Skeletal muscle satellite cell (primary cell): ENCODE results near the gene TLE2.
A peak's percentile ranks its signal among the peaks of the same experiment; 100 is the strongest.
"Not testable (repeated sequence)": the region's sequence is repeated elsewhere in the genome, so short reads cannot be mapped to it uniquely, and the experiment has no call there.

Source experiments
- H3K27me3 ChIP-seq: 2 replicates; pipeline ENCODE4 v1.7.0; 2013; ENCODE audit warnings: low read length; ENCODE audit not compliant: control insufficient read depth, insufficient read depth
- H3K36me3 ChIP-seq: 2 replicates; pipeline ENCODE4 v1.7.0; 2013; ENCODE audit warnings: mild to moderate bottlenecking, control low read depth, low read length; ENCODE audit not compliant: insufficient read depth
- H3K4me1 ChIP-seq: 2 replicates; pipeline ENCODE4 v1.7.0; 2013; ENCODE audit warnings: low read length; ENCODE audit not compliant: control insufficient read depth, insufficient read depth
- H3K4me2 ChIP-seq: 2 replicates; pipeline ENCODE4 v1.7.0; 2013; ENCODE audit warnings: mild to moderate bottlenecking, low read length
- H3K4me3 ChIP-seq: 2 replicates; pipeline ENCODE4 v1.7.0; 2013; ENCODE audit warnings: low read length
- H3K9ac ChIP-seq: 2 replicates; pipeline ENCODE4 v1.7.0; 2013; ENCODE audit warnings: mild to moderate bottlenecking, low read depth, low read length, moderate library complexity
- H3K9me3 ChIP-seq: replicated peaks from 2 replicates; pipeline ENCODE4 v1.7.0; 2013; ENCODE audit warnings: mild to moderate bottlenecking, control low read depth, low read length

The TLE2 gene

DNA sequence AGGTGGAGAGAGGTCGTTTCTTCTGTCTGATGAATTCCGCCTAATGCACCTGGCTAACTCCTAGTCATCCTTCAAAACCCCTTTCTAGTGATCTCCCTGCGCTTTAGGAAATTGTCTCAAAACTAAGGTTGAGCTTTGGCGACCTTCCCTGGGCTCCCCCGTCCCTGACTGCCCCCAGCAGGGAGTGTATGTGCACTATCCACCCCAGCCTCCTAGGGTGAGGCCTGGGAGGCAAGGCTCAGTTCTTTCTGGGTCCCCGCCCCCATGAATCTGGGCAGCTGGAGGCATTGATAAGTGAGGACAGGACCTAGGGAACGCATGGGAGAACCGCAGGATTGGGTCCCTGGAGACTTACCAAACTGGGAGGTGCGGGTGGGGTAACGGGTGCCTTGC lies 51.3 kb downstream of the TLE2 start:
- Histone ChIP-seq H3K4me1 (peaks cover 16% of the 10 kb centered on the region), H3K4me2 (peak overlapping the region; percentile 99), H3K27me3 (peaks cover 15% of the 10 kb centered on the region), H3K4me3 (peak overlapping the region; percentile 32), H3K9me3 (no peaks in the 10 kb centered on the region), H3K36me3 (no peaks in the 10 kb centered on the region), H3K9ac (no peak overlapping the region)

DNA sequence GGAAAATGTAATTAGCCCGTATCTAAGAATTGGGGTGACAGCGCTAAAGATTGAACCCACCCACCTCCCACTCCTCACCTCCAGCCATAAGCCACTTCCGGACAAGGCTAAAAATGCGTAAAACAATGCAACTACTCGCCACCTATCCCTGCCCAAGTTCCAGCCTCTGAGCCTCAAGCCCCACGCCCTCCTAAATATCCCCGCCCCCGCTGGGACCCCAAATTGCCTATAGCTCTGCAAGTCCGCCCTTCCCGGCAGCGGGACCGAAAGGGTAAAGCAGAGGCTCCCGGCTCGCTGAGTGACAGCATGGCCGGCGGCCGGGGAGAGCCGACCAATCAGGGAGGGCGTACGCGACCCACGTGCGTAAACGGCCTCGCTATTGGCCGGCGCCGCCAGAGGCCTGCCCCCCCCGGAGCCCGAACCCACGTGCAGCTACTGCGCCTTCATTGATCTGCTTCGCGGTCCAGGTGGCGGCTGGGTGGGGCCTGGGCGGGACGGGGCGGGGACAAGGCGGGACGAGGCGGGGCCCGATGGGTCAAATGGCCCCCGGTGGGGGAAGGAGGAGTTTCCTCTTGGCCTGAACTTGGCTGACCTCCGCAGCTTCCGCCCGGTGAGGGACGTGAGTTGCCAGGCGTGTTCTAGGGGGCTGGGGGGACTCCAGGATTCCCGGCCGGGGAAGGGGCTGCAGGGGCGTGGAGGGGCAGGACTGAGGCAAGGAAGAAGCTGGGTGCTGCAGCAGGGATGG lies 51.9 kb downstream of the TLE2 start, which contains the start of gene TLE6:
TLE6 (plus strand) TSS at position 564 of the 745 bp plus-strand sequence. CDS start 670 bp downstream, outside the sequence.
- H3K9ac ChIP-seq: peak within 1 kb of the TSS; percentile 52
- H3K4me3 ChIP-seq: peak within 1 kb of the TSS; percentile 76
- H3K4me1 ChIP-seq: peaks cover 12% of the 10 kb centered on the region

DNA sequence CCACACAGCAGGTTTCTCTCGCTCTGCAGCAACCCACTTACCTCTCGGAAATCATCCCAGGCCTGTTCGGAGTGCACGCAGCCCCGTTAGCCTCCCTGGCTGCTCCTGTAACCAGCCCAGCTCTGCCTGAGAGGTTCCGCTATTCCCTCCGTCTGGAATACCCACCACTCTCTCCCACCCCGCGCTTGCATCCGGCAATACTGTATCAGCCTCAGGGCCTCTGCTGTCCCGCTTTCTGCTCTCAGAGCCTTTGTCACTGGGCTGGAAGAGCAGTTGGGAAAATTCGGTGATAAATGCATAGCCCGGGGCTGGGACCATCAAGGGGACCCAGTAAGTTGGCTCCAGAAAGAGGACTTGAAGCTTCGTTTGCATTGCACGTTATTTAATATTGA lies 52.5 kb downstream of the TLE2 start:
- Histone ChIP-seq H3K4me1 (peaks cover 12% of the 10 kb centered on the region), H3K27me3 (peaks cover 15% of the 10 kb centered on the region), H3K4me2 (peak overlapping the region; percentile 99), H3K9me3 (no peaks in the 10 kb centered on the region), H3K9ac (peak overlapping the region; percentile 52), H3K4me3 (peak overlapping the region; percentile 76), H3K36me3 (no peaks in the 10 kb centered on the region)

More for the DNA sequence above, 51.9 kb downstream of the TLE2 start, which contains the start of gene TLE6:
- Histone ChIP-seq H3K27me3 (peaks cover 15% of the 10 kb centered on the region), H3K4me2 (peak within 1 kb of the TSS; percentile 99), H3K9me3 (no peaks in the 10 kb centered on the region), H3K36me3 (no peaks in the 10 kb centered on the region)

DNA sequence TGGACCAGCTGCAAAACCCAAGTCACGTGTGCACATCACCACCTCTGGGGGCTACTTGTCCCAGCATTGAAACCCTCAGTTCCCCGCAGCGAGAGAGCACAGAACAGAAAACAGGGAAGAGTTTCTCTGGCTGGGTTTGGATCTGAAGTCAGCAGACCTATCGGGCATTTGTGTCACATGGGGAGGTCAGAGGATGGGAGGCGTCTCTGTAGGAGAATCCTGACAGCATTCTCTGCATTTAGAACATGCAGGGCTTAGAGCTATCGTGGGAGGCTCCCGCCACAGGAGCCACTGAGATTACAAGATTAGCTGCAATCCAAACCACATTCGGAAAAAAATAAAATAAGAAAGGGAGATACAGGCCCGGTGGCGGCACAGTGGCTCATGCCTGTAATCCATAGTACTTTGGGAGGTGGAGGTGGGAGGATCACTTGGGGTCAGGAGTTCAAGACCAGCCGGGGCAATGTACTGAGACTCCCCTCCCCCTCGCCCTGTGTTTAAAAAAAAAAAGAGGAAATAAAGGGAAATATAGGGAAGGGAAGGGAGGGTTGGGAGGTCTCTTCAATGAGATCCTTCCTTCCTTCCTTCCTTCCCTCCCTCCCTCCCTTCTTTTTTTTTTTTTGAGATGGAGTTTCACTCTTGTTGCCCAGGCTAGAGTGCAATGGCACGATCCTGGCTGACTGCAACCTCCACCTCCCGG lies 54.6 kb downstream of the TLE2 start:
- H3K4me1 ChIP-seq: peaks cover 12% of the 10 kb centered on the region
- peaks cover 11% of the 10 kb centered on the region for H3K27me3 ChIP-seq
- no peaks in the 10 kb centered on the region for H3K9me3 ChIP-seq
- H3K9ac ChIP-seq: no peak overlapping the region
- H3K4me3 ChIP-seq: no peak overlapping the region
- H3K4me2 ChIP-seq: no peak overlapping the region
- H3K36me3 ChIP-seq: no peaks in the 10 kb centered on the region

DNA sequence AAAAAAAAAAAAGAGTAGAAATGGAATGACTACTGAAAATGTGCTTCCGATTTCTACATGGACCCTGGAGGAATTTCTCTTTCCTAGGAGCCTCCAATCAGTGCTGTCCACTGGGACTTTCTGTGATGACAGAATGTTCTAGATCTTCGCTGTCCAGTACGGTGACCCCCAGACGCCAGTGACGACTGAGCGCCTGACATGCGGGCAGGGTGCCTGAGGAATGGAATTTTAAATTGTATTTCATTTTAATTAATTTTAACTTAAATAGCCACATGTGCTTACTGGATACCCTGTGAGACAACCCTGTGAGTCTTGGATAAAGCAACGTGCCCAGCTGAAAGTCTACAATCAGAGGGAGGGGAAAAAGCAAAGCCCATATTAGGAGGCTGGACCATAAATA lies 55.9 kb downstream of the TLE2 start:
- Histone ChIP-seq H3K9ac (no peak overlapping the region), H3K36me3 (no peaks in the 10 kb centered on the region), H3K4me3 (no peak overlapping the region), H3K4me2 (no peak overlapping the region), H3K4me1 (peaks cover 7% of the 10 kb centered on the region), H3K9me3 (no peaks in the 10 kb centered on the region), H3K27me3 (peaks cover 15% of the 10 kb centered on the region)

DNA sequence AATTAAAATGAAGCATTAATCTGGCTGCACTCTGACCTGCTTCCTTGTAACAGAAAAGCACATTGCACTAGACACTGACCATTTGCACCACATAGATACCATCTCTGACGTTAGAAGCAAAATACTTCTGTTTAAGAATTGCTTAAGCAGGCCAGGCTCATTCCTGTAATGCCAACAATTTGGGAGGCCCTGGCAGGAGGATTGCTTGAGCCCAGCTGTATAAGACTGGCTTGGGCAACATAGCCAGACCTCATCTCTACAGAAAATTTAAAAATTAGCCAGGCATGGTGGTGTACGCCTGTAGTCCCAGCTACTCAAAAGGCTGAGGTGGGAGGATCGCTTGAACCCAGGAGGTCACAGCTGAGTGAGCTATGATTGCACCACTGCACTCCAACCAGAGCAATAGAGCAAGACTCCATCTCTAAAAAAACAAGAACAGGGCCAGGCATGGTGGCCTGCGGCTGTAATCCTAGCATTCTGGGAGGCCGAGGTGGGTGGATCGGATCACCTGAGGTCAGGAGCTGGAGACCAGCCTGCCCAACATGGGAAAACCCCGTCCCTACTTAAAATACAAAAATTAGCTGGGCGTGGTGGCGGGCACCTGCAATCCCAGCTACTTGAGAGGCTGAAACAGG lies 58.8 kb downstream of the TLE2 start:
- Histone ChIP-seq H3K9me3 (no peaks in the 10 kb centered on the region), H3K36me3 (no peaks in the 10 kb centered on the region), H3K27me3 (peaks cover 15% of the 10 kb centered on the region), H3K4me1 (no peaks in the 10 kb centered on the region), H3K4me3 (no peak overlapping the region), H3K9ac (no peak overlapping the region), H3K4me2 (no peak overlapping the region)

DNA sequence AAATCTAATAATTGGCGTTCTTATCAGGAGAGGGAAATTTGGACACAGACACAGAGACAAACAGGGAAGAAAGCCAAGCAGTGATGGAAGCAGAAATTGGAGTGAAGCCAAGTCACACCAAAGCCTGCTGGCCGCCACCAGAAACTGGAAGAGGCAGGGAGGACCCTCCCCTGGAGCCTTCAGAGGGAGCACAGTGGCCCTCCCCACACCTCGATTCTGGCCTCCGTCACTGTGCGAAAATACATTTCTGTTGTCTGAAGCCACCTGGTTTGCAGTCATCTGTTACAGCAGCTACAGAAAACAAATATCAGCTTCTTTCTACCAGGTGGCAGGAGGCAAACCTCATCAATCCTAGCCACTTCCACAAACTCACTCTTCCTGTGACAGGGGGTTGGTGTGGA lies 60.0 kb downstream of the TLE2 start:
- Histone ChIP-seq H3K36me3 (no peaks in the 10 kb centered on the region), H3K27me3 (peaks cover 10% of the 10 kb centered on the region), H3K4me2 (no peak overlapping the region), H3K4me1 (no peaks in the 10 kb centered on the region), H3K4me3 (no peak overlapping the region), H3K9ac (no peak overlapping the region), H3K9me3 (no peaks in the 10 kb centered on the region)

DNA sequence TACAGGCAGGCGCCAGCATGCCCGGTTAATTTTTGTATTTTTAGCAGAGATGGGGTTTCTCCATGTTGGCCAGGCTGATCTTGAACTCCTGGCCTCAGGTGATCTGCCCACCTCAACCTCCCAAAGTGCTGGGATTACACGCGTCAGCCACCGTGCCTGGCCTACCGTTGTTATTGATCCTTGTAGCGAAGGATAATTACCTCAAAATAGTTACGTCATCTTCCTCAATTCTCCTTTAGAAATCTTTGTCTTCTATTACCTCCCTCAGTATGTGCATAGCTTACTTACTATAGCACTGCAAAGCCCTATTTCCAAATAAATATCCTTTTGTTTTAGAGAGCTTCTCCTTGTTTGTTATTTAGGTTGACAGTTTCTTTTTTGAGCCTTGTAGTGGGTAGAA lies 61.1 kb downstream of the TLE2 start:
- Histone ChIP-seq H3K4me1 (no peaks in the 10 kb centered on the region), H3K4me3 (no peak overlapping the region), H3K36me3 (no peaks in the 10 kb centered on the region), H3K4me2 (no peak overlapping the region), H3K9me3 (no peaks in the 10 kb centered on the region), H3K9ac (no peak overlapping the region), H3K27me3 (peaks cover 10% of the 10 kb centered on the region)

DNA sequence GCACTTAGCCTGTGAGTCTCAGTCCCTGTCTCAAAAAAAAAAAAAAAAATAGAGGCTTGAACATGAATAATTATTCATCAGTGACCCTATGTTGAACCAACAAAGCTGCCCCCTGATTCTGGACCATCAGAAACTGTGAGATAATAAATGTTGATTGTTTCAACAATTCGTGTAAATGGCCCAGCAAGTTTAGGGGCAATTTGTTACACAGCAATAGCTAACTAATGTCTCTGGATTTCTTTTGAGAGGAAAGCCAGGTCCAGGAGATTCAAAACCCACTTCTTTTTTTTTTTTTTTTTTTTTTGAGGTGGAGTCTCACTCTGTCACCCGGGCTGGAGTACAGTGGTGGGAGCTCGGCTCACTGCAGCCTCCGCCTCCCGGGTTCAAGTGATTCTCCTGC lies 64.2 kb downstream of the TLE2 start:
- H3K36me3 ChIP-seq: no peaks in the 10 kb centered on the region
- no peaks in the 10 kb centered on the region for H3K4me1 ChIP-seq
- H3K9me3 ChIP-seq: no peaks in the 10 kb centered on the region
- no peak overlapping the region for H3K4me2 ChIP-seq
- no peak overlapping the region for H3K4me3 ChIP-seq
- no peak overlapping the region for H3K9ac ChIP-seq
- H3K27me3 ChIP-seq: peaks cover 11% of the 10 kb centered on the region

DNA sequence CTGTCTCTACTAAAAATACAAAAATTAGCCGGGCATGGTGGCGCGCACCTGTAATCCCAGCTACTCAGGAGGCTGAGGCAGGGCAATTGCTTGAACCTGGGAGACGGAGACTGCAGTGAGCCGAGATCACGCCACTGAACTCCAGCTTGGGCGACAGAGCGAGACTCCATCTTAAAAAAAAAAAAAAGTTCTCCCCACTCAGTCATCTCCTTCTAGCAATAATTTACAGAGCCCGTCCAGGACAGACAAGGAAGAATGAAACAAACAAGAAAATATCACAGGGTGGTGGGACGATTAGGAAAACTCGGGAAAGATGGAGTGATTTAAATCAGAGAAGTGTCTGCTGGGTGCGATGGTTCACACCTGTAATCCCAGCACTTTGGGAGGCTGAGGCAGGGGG lies 65.4 kb downstream of the TLE2 start:
- not testable (repeated sequence) for H3K4me3 ChIP-seq, H3K9me3 ChIP-seq, H3K4me1 ChIP-seq, H3K9ac ChIP-seq, H3K4me2 ChIP-seq, H3K36me3 ChIP-seq
- peaks cover 14% of the 10 kb centered on the region for H3K27me3 ChIP-seq

DNA sequence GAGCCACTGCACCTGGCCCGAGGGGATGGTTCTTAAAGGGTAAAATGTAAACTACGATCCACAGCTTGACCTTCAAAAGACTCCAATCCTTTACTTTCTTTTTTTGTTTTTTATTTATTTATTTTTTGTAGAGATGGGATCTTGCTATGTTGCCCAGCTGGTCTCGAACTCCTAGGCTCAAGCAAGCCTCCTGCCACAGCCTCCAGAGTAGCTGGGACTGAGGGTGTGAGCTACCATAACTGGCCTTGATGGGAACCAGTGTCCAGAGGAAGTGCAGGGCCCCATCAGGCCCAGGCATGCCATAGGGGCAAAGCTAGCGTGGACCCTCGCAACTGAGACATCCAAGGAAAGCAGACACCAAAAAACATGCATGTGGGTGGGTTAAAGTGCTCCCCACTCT lies 66.0 kb downstream of the TLE2 start:
- Histone ChIP-seq H3K4me3 (no peak overlapping the region), H3K9ac (no peak overlapping the region), H3K36me3 (no peaks in the 10 kb centered on the region), H3K27me3 (peaks cover 15% of the 10 kb centered on the region), H3K4me1 (no peaks in the 10 kb centered on the region), H3K4me2 (no peak overlapping the region), H3K9me3 (no peaks in the 10 kb centered on the region)
